Pancreas (tissue), 10 donors: ENCODE data around the gene MDH1. TPM values are rescaled to one million over a fixed set of nuclear protein-coding genes. Genes with fewer than 3 reads are reported as not detected.
A peak's percentile ranks its signal among the peaks of the same experiment; 100 is the strongest.

Experiments used
- ATAC-seq, 4 donors: fragments of 200-7000 bp; cut with Tn5 transposase; one replicate each; pipeline versions ENCODE4 v1.8.0 to v1.9.1; 2020; ENCODE audit warnings: mild to moderate bottlenecking in 4 of 4, moderate library complexity in 4 of 4
- DNase-seq, 6 donors: peaks; one replicate each; pipeline ENCODE4 v3.0.0-alpha.2; 2020
- FAIRE-seq: peaks from 2 replicates; lab custom pipeline; 2012; peaks lifted over from hg19 to GRCh38; lab: Jason Lieb, UNC
- H3K27ac ChIP-seq, 4 donors: fragments of 200-600 bp; sonication (generic); 1 replicate in 3 of 4; 2 replicates in 1 of 4; pipeline versions ENCODE4 v1.5.0 to v1.8.0; 2020
- H3K27me3 ChIP-seq, 4 donors: fragments of 200-600 bp; one replicate each; pipeline ENCODE4 v1.8.0; 2021
- H3K36me3 ChIP-seq, 3 donors: fragments of 200-600 bp; sonication (generic) in 1 of 3; one replicate each; pipeline versions ENCODE4 v1.5.0 to v1.8.0; 2020 to 2021
- H3K4me1 ChIP-seq, 3 donors: fragments of 200-600 bp; one replicate each; pipeline ENCODE4 v1.8.0; 2021
- H3K4me3 ChIP-seq, 4 donors: fragments of 200-600 bp; sonication (generic) in 2 of 4; one replicate each; pipeline versions ENCODE4 v1.5.0 to v1.8.0; 2020 to 2021
- H3K9me3 ChIP-seq, 4 donors: fragments of 200-600 bp; one replicate each; pipeline ENCODE4 v1.8.0; 2021
- CTCF ChIP-seq, 4 donors: fragments of 200-600 bp; sonication (generic) in 3 of 4; IDR thresholded peaks; one replicate each; pipeline versions ENCODE4 v1.5.0 to v1.8.0; 2021; ENCODE audit warnings: antibody characterized with exemption in 4 of 4
- WGBS, 2 donors: extraction: QIAGEN DNeasy Blood & Tissue Kit; methylation state at CpG; one replicate each; pipeline ENCODE4 v1.1.7; 2013; 5-methylcytosine and 5-hydroxymethylcytosine counted together
- intact Hi-C, 3 donors: fragments of 100-400 bp; cut with DNase I; formaldehyde crosslinking; loops; one replicate each; pipeline versions ENCODE4 v1.11.1 to v1.14.2; 2022
- polyA plus RNA-seq, 2 donors: library from polyadenylated mRNA; stranded (reverse); fragments of 200-250 nt; gene quantifications; one replicate each; pipeline ENCODE4 v1.2.3, GENCODE V29; 2013
- total RNA-seq, 6 donors: library from RNA; stranded (reverse); fragmentation: NEBNext Ultra II Directional in 4 of 6; extraction: Animal tissue kit (Norgen Biotek cat#: 25700) in 4 of 6; gene quantifications; one replicate each; pipeline versions ENCODE4 v1.2.1 to v1.2.4, GENCODE V29; 2021 to 2023
- donor health status: healthy with polysubstance abuse.
- donor health status: DM: no; HTN: no; CAD: no; lungs with moderate emphysema.
- donor health status: DM: no; HTN: no; CAD: no.
- donor health status: control.
- donor health status: control.
- donor health status: Bipolar disorder and iron deficiency.
- donor health status: DM: yes; HTN: yes; CAD: no.
- donor health status: DM: no; HTN: no; CAD: no.
- donor health status: DM: no; HTN: no; CAD: no.
- donor health status: DM: yes; HTN: yes; CAD: no.

Gene MDH1
- total RNA-seq (10 to 100 TPM; 35.4 to 63.6 (median 50.1) TPM), polyA plus RNA-seq (100 to 1,000 TPM in 1 of 2 donors, 10 to 100 TPM in 1; 85.2 to 104 TPM)

- peak; percentile 93 to 96 (median 94) for ATAC-seq
- Histone ChIP-seq H3K27me3 (no peaks in the 10 kb centered on the region), H3K4me3 (peak within 1 kb of the TSS; percentile 36 to 89 (median 84)), H3K36me3 (no peaks in the 10 kb centered on the region), H3K9me3 (no peaks in the 10 kb centered on the region), H3K27ac (peak within 1 kb of the TSS; percentile 74 to 89 (median 83)), H3K4me1 (peaks cover 6 to 17% (median 15%) of the 10 kb centered on the region in 3 donors)
- no peak for TF ChIP-seq CTCF (IDR thresholded peaks at IDR 0.05)
- peak; percentile 82 for FAIRE-seq
- 0 to 1% methylated on average over 44 of the region's 44 CpGs for WGBS, 2 donors
- intact Hi-C loops, result no loop called here
- DNase-seq, result peak; percentile 90 to 96 (median 93)
Observed at GRCh38 chr2:63588385-63589147, at the start of gene MDH1, which contains the start of gene WDPCP. TSS of gene MDH1 (plus strand) at chr2:63588963. CDS start at chr2:63589044, 81 bp downstream. TSS of gene WDPCP (minus strand) at chr2:63588477. CDS start at chr2:63588271, 206 bp downstream.

- Histone ChIP-seq H3K9me3 (no peaks in the 10 kb centered on the region), H3K27ac (no peak overlapping the region), H3K4me3 (no peak overlapping the region), H3K4me1 (no peaks in the 10 kb centered on the region), H3K27me3 (no peaks in the 10 kb centered on the region), H3K36me3 (no peaks in the 10 kb centered on the region)
- FAIRE-seq (peak; percentile 17), ATAC-seq (no peak), DNase-seq (no peak)
- intact Hi-C loops, result no loop called here
- no peak for TF ChIP-seq CTCF (IDR thresholded peaks at IDR 0.05)
- WGBS, 2 donors, result 95 to 96% methylated on average over 6 of the region's 6 CpGs
Observed at GRCh38 chr2:63539416-63540162, 49.2 kb upstream of the MDH1 start.

- WGBS, 2 donors, result 94 to 100% methylated on average over 1 of the region's 1 CpG
- H3K27me3 ChIP-seq, result no peaks in the 10 kb centered on the region
- intact Hi-C loops, result no loop called here
- FAIRE-seq, result peak; percentile 88
- H3K36me3 ChIP-seq, result no peaks in the 10 kb centered on the region
- TF ChIP-seq CTCF (IDR thresholded peaks at IDR 0.05), result no peak
- no peak overlapping the region for H3K4me3 ChIP-seq
- DNase-seq, result no peak
- no peak overlapping the region for H3K27ac ChIP-seq
- no peak for ATAC-seq
- no peaks in the 10 kb centered on the region for H3K9me3 ChIP-seq
- no peaks in the 10 kb centered on the region for H3K4me1 ChIP-seq
Observed at GRCh38 chr2:63544017-63544627, 44.6 kb upstream of the MDH1 start.

GRCh38 chr2:63545023-63545422 lies 43.7 kb upstream of the MDH1 start:
- ATAC-seq, result no peak
- Histone ChIP-seq H3K4me3 (no peak overlapping the region), H3K9me3 (no peaks in the 10 kb centered on the region), H3K27me3 (no peaks in the 10 kb centered on the region), H3K4me1 (no peaks in the 10 kb centered on the region), H3K27ac (no peak overlapping the region), H3K36me3 (no peaks in the 10 kb centered on the region)
- no peak for FAIRE-seq
- no peak for TF ChIP-seq CTCF (IDR thresholded peaks at IDR 0.05)
- intact Hi-C loops, result no loop called here
- WGBS, 2 donors, result 76 to 86% methylated on average over 2 of the region's 2 CpGs
- no peak for DNase-seq
